ENCODE measurements around the gene ZNF844.
"Not testable (repeated sequence)": the region's sequence is repeated elsewhere in the genome, so short reads cannot be mapped to it uniquely, and the experiment has no call there.

Gene ZNF844

DNA sequence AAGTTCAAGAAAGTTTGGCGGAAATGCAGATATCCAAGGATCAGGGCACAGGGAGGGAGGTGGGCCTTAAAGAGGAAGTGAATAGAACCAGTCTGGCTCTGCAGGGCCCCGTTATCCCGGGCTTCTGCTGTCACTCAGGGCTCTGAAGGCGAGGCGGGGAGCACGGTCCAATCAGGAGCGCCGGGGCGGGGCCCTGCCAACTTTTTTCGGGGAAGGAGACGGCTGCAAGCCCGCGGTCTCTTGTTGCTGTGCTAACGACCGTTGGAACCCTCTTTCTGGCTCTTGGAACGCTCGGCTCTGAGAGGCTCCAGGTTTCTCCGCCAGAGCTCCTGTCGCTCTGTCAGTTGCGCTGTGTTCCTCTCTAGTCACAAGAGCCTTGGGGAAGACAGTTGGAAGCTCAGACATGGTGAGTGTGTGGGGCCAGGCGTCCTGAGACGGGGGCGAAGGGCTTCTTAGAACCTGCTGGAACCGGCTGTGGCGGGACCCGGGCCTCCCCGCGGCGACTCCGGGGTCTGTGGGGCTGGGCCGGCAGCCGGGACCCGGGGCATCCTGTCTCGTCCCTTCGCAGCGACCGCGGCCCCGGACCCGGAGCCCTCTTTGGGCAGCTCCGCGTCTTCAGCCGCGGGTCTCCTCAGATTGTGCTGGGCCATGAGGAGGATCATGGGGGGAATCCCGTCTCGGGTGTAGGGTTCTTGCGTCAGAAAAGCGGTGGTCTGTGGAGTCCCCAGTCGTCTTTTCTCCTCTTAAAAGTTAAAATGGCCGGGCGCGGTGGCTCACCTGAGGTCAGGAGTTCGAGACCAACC is 27.7 kb downstream of the ZNF844 start:
- DNase-seq (ENCODE audit: low read depth in 3 of 3): peak; percentile 38 to 80 (median 49)

DNA sequence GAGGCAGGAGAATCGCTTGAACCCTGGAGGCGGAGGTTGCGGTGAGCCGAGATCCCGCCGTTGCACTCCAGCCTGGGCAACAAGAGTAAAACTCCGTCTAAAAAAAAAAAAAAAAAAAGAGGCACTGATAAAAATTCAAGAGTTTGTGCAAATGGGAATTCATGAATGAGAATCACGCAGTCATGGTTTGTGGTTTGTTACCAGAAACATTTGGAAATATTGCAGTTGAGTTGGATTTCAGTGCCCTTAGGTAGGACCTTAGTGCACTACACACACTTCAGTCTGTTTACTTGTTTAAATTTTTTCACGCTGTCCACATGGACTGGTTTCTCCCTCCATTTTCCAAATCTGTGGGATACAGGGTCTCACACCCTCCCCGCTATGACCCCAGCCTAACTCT is 28.4 kb downstream of the ZNF844 start:
- DNase-seq (ENCODE audit: low read depth in 3 of 3): no peak

DNA sequence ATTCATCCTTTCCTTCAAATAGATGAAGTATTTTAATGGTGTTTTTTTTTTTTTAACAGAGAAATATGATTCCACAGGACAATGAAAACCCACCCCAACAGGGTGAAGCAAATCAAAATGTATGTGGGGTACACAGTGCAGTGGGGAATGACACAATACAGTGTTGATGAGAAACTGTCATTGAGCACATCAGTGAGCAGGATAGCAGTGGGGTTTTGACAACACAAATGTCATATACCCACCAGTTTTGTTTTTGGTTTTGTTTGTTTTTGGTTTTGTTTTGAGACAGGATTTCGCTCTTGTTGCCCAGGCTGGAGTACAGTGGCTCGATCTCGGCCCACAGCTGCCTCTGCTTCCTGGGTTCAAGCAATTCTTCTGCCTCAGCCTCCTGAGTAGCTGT is 29.2 kb downstream of the ZNF844 start:
- no peak for DNase-seq (ENCODE audit: low read depth in 3 of 3)

DNA sequence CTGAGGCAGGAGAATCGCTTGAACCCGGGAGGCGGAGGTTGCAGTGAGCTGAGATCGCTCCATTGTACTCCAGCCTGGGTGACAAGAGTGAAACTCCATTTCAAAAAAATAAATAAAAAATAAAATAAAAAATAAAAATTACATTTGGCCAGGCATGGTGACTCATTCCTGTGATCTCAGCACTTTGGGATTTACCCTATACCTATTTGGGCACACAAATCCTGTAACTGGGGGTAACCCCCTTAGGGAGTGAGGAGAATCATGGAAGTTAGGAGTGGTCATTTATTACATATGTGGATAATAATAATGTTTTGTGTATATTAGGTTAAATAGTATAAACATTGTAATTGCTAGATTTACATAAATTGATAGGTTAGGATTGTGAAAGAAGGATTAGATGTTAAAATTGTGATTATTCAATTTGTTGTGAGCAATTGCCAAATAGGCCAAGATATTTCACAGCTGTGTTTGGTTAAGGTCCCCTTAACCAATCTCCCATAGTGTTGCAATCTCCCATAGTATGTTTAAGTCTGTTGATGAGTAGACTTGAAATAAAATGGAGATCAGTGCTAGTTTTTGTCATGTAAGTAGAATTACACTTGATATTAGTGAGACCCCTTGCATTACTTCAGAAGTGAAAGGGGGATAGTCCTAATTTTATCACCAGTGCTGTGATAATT is 30.7 kb downstream of the ZNF844 start:
- no peak for DNase-seq (ENCODE audit: low read depth in 3 of 3)

DNA sequence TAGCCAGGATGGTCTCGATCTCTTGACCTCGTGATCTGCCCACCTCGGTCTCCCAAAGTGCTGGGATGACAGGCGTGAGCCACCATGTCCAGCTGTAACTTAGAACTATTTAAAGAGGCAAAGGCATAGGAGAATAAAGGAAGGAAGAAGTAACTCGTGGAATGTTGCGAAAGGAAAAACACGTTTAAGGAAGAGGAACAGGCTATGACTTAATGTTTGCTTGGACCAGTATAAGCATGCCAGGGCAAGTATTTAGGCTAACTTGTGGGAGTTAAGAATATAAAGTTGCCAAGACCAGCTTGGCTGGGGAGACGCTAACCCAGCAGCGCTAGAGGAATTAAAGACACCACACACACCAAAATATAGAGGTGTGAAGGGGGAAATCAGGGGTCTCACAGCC is 33.5 kb downstream of the ZNF844 start:
- DNase-seq (ENCODE audit: low read depth in 3 of 3): no peak

DNA sequence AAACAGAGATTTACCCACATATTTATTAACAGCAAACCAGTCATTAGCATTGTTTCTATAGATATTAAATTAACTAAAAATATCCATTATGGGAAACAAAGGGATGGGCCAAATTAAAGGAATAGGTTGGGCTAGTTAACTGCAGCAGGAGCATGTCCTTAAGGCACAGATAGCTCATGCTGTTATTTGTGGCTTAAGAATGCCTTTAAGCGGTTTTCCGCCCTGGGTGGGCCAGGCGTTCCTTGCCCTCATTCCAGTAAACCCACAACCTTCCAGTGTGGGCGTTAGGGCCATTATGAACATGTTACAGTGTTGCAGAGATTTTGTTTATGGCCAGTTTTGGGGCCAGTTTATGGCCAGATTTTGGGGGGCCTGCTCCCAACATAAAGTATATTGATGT is 39.4 kb downstream of the ZNF844 start:
- not testable (repeated sequence) for DNase-seq (ENCODE audit: low read depth in 3 of 3)

DNA sequence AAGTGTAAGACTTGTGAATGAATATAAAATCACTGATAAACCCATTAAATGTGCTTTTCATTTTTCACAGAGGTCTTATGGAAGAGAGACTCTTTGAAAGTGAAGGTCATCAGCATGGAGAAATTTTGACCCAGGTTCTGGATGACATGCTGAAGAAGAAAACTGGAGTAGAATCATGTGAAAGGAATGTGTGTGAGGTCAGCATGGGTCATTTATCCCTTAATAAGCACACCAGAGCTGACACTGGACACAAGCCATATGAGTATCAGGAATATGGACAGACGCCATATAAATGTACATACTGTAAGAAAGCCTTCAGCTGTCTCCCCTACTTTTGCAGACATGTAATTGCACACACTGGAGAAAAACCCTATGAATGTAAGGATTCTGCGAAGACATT is 46.6 kb downstream of the ZNF844 start:
- no peak for DNase-seq (ENCODE audit: low read depth in 3 of 3)

DNA sequence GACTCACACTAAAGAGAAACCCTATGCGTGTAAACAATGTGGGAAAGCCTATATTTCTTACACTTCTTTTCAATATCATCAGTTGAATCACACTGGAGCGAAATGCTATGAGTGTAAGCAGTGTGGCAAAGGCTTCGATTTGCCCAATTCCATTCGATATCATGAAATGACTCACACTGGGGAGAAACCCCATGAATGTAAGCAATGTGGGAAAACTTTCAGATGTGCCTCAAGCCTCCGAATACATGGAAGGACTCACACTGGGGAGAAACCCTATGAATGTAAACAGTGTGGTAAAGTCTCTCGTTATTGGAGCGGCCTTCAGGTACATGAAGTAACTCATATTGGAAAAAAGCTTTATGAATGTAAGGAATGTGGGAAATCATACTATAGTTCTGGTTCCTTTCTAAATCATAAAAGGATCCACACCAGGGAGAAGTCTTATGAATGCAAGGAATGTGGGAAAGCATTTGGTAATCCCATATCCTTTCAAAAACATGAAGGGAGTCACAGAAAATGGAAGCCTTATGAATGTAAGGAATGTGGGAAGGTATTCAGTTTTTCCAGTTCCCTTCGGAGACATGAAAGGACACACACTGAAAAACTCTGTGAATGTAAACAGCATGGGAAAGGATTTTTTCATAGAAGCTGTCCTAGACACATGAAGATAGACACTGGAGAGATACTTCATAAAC is 47.6 kb downstream of the ZNF844 start:
- no peak for DNase-seq (ENCODE audit: low read depth in 3 of 3)

DNA sequence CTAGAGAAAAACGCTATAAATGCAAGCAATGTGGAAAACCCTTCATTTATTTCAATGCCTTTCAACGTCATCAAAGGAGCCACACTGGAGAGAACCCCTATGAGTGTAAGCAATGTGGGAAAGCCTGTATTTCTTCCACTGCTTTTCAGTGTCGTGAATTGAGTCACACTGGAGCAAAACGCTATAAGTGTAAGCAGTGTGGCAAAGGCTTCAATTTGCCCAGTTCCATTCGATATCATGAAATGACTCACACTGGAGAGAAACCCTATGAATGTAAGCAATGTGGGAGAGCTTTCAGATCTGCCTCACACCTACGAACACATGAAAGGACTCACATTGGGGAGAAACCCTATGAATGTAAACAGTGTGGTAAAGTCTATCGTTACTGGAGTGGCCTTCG is 48.2 kb downstream of the ZNF844 start:
- DNase-seq (ENCODE audit: low read depth in 3 of 3): peak in 2 of 3 experiments; percentile 5 to 6

DNA sequence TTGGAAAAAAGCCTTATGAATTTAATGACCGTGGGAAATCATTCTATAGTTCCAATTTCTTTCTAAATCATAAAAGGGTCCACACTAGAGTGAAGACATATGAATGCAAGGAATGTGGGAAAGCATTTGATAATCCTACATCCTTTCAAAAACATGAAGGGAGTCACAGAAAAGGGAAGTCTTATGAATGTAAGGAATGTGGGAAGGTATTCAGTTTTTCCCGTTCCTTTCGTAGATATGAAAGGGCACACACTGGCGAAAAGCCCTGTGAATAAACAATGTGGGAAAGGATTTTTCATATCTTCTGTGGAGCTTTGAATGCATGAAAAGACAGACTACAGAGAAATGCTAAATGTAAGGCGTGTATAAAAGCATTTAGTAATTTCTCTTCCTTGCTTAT is 48.6 kb downstream of the ZNF844 start:
- no peak for DNase-seq (ENCODE audit: low read depth in 3 of 3)

DNA sequence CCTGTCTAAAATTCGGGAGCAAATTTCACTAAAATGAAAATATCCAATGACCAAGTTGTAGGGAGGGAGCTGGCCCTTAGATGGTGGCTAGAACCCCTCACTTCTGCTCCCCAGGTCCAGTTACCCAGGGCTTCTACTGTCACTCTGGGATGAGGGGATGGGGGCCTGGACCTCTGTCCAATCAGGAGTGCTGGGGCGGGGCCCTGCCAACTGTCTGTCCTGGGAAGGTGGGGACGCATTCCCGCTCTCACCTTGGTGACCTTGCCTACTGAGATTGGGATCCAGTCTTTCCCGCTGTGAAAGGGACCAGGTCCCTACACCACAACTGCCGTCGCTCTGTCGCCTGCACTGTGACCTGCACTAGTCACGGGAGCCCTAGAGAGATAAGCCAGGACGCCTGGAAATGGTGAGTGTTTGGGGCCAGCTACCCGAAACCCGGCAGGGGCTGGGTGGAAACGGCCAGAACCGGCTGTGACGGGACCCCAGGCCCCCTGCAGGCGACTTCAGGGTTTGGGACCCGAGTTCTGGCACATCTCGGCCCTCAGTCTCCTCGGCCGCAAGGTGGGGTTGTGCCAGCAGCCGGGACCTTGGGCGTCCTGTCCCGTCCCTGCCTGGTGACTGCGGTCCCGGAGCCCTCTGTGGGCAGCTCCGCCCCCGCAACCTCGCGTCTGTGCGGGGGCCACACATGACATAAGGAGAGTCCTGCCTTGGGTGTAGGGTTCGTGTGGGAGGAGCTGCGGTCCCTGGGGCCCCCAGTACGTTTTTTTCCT is 52.9 kb downstream of the ZNF844 start:
- DNase-seq (ENCODE audit: low read depth in 3 of 3): no peak

DNA sequence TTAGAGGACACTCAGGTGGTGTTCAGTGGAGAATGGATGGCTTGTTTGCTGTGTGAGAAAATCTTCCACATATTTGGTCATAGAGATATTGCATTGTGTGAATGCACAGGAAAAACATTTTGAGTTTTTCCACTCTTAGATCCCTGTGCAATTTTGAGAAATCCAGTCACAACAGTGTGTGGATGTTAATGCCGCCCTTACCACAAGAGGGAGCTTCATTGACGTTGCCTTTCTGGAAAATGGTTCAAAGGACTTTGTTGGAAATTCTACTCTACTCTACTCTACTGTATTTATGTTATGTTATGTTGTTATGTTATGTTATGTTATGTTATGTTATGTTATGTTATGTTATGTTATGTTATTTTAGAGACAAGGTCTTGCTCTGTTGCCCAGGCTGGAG is 62.2 kb downstream of the ZNF844 start:
- DNase-seq (ENCODE audit: low read depth in 3 of 3): no peak

Data from stimulated activated CD4-positive, alpha-beta T cell treated with anti-CD3 and anti-CD28 coated beads, TNF-alpha, amount 100 ng/mL, for 24 hours (primary cell).